22Rv1 (cell line): ENCODE results near the gene ARMC10.
"Not testable (repeated sequence)": the region's sequence is repeated elsewhere in the genome, so short reads cannot be mapped to it uniquely, and the experiment has no call there.

Experiments used
- H3K27ac ChIP-seq: fragments of 450-650 bp; 2 replicates; pipeline ENCODE4 v1.5.1; 2017
- ZFX ChIP-seq: fragments of 450-650 bp; IDR thresholded peaks from 2 replicates; pipeline ENCODE4 v1.6.1; 2017; ENCODE audit warnings: antibody characterized with exemption, borderline replicate concordance
- TF ChIP-seq, protein P1 (sequence below): fragments of 450-650 bp; IDR thresholded peaks from 2 replicates; pipeline ENCODE4 v1.5.1; 2017; ENCODE audit warnings: mild to moderate bottlenecking

ARMC10 gene

DNA sequence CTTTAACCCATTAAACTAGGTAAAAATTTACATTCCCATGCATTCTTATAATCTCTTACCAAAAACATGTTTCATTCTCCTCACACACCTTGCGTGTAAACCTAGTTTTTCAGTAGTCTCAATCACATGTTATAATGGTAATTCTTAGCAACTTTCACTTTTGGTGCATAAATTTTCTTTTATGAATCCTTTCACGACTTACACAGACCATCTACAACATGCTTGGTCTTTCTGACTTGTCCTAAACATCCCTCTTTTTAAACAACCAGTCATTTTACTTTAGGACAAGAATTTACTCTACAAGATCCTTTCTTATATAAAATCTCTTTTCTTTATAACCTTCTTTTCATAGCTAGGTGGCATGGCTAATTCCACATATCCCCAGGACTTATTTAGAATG is 26.1 kb upstream of the ARMC10 start:
- no peak overlapping the region for H3K27ac ChIP-seq
- TF ChIP-seq, protein P1, sequence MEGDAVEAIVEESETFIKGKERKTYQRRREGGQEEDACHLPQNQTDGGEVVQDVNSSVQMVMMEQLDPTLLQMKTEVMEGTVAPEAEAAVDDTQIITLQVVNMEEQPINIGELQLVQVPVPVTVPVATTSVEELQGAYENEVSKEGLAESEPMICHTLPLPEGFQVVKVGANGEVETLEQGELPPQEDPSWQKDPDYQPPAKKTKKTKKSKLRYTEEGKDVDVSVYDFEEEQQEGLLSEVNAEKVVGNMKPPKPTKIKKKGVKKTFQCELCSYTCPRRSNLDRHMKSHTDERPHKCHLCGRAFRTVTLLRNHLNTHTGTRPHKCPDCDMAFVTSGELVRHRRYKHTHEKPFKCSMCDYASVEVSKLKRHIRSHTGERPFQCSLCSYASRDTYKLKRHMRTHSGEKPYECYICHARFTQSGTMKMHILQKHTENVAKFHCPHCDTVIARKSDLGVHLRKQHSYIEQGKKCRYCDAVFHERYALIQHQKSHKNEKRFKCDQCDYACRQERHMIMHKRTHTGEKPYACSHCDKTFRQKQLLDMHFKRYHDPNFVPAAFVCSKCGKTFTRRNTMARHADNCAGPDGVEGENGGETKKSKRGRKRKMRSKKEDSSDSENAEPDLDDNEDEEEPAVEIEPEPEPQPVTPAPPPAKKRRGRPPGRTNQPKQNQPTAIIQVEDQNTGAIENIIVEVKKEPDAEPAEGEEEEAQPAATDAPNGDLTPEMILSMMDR: no peak
- TF ChIP-seq ZFX: no peak

- no peak overlapping the region for H3K27ac ChIP-seq
These were observed 23.4 kb upstream of the ARMC10 start for GRCh38 chr7:103051519-103051918.

DNA sequence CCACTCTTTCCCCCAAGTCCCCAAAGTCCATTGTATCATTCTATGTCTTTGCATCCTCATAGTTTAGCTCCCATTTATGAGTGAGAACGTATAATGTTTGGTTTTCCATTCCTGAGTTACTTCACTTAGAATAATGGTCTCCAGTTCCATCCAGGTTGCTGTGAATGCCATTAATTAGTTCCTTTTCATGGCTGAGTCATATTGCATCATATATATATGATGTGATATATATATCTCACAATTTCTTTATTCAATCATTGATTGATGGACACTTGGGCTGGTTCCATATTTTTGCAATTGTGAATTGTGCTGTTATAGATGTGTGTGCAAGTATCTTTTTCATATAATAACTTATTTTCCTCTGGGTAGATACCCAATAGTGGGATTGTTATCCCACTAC is 18.9 kb upstream of the ARMC10 start:
- not testable (repeated sequence) for H3K27ac ChIP-seq

More at GRCh38 chr7:103051519-103051918, 23.4 kb upstream of the ARMC10 start:
- no peak for TF ChIP-seq ZFX
- TF ChIP-seq, protein P1: no peak

- no peak overlapping the region for H3K27ac ChIP-seq
- TF ChIP-seq ZFX: no peak
- TF ChIP-seq, protein P1: no peak
These were observed 16.8 kb upstream of the ARMC10 start for GRCh38 chr7:103058122-103058521.

DNA sequence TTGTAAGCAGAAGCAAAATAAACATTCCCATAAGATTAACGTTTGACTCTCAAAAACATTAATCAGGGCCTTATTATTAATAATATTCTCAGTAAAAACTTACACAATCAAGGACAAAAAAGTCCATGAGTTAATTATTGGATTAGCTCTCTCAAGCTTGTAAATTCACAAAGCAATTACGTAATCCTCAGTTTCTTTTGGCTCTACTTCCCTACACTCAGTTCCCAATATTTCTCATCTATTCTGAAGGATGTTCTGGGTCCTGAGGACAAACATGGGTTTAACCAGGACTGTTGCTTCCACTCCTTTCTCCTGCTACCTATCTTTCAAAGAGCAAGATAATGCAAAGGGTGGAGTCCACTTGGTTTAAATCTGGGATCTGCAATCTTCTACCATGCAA is 15.5 kb upstream of the ARMC10 start:
- H3K27ac ChIP-seq: no peak overlapping the region
- TF ChIP-seq, protein P1: no peak

- TF ChIP-seq, protein P1: no peak
- no peak for TF ChIP-seq ZFX
- H3K27ac ChIP-seq: no peak overlapping the region
These were observed 11.0 kb upstream of the ARMC10 start for GRCh38 chr7:103063895-103064294.

GRCh38 chr7:103065667-103066066 is 9.3 kb upstream of the ARMC10 start:
- H3K27ac ChIP-seq: no peak overlapping the region
- no peak for TF ChIP-seq ZFX
- TF ChIP-seq, protein P1: peak; percentile 77
